Kidney (tissue), 14 donors: ENCODE measurements around the gene ADSS1. TPM values are rescaled to one million over a fixed set of nuclear protein-coding genes. Genes with fewer than 3 reads are reported as not detected.

ENCODE experiments used
- DNase-seq, 5 donors: peaks; one replicate each; pipeline ENCODE4 v3.0.0-alpha.2; 2013 to 2020
- FAIRE-seq: peaks from 2 replicates; lab custom pipeline; 2012; peaks lifted over from hg19 to GRCh38; lab: Jason Lieb, UNC
- H3K27ac ChIP-seq, 2 donors: one replicate each; pipeline ENCODE4 v1.7.0; 2013; ENCODE audit warnings: low read depth in 2 of 2, low read length in 2 of 2, inconsistent platforms in 1 of 2
- H3K27me3 ChIP-seq: one replicate; pipeline ENCODE4 v1.7.1; 2013; ENCODE audit warnings: low read length, inconsistent platforms; ENCODE audit not compliant: control insufficient read depth, insufficient read depth
- H3K36me3 ChIP-seq, 3 donors: one replicate each; pipeline versions ENCODE4 v1.7.0 to v1.7.1; 2013; ENCODE audit warnings: low read length in 3 of 3, control low read depth in 1 of 3, inconsistent platforms in 1 of 3; ENCODE audit not compliant: insufficient read depth in 3 of 3, control insufficient read depth in 2 of 3
- H3K4me1 ChIP-seq, 3 donors: one replicate each; pipeline versions ENCODE4 v1.7.0 to v1.7.1; 2013; ENCODE audit warnings: low read length in 3 of 3, inconsistent platforms in 1 of 3, low read depth in 1 of 3; ENCODE audit not compliant: control insufficient read depth in 2 of 3, insufficient read depth in 2 of 3
- H3K4me3 ChIP-seq, 3 donors: one replicate each; pipeline versions ENCODE4 v1.7.0 to v1.8.1; 2013; ENCODE audit warnings: low read length in 3 of 3, control low read depth in 1 of 3, inconsistent platforms in 1 of 3
- H3K9ac ChIP-seq, 3 donors: one replicate each; pipeline versions ENCODE4 v1.7.0 to v1.7.1; 2013; ENCODE audit warnings: low read length in 3 of 3, control low read depth in 1 of 3, inconsistent platforms in 1 of 3
- H3K9me3 ChIP-seq, 3 donors: one replicate each; pipeline versions ENCODE4 v1.7.0 to v1.7.1; 2013; ENCODE audit warnings: low read length in 3 of 3, control low read depth in 1 of 3, inconsistent platforms in 1 of 3; ENCODE audit not compliant: control insufficient read depth in 2 of 3, insufficient read depth in 1 of 3
- CTCF ChIP-seq: IDR thresholded peaks from 3 replicates; pipeline ENCODE4 v1.5.1; 2012; ENCODE audit warnings: mild to moderate bottlenecking, moderate library complexity, borderline replicate concordance; ENCODE audit not compliant: insufficient read depth; ENCODE audit errors: extremely low read depth
- intact Hi-C: fragments of 100-400 bp; cut with DNase I; formaldehyde crosslinking; loops from one replicate; pipeline ENCODE4 v1.11.1; 2022
- polyA plus RNA-seq: library from polyadenylated mRNA; stranded (reverse); fragments of 350-450 nt; fragmentation: Illumina TruSeq; extraction: RNeasy Lipid Tissue Mini Kit (QIAGEN cat#74804); gene quantifications from one replicate; pipeline ENCODE4 v1.2.3, GENCODE V29; 2014; ENCODE audit warnings: low read depth, low replicate concordance; ENCODE audit not compliant: insufficient read depth
- total RNA-seq: library from RNA; stranded (reverse); fragmentation: NEBNext Ultra II Directional; extraction: Animal tissue kit (Norgen Biotek cat#: 25700); gene quantifications from one replicate; pipeline ENCODE4 v1.2.1, GENCODE V29; 2021
- donor health status: control.
- donor health status: control.
- donor health status: control.
- donor health status: control.
- donor health status: control.
- donor health status: DM: yes; HTN: yes; CAD: no.
- donor health status: Normal renal cell carcinoma (clear cell type).

The ADSS1 gene
- total and polyA plus RNA-seq, 2 donors from 2014 or later = 7.5 to 16.5 TPM

DNA sequence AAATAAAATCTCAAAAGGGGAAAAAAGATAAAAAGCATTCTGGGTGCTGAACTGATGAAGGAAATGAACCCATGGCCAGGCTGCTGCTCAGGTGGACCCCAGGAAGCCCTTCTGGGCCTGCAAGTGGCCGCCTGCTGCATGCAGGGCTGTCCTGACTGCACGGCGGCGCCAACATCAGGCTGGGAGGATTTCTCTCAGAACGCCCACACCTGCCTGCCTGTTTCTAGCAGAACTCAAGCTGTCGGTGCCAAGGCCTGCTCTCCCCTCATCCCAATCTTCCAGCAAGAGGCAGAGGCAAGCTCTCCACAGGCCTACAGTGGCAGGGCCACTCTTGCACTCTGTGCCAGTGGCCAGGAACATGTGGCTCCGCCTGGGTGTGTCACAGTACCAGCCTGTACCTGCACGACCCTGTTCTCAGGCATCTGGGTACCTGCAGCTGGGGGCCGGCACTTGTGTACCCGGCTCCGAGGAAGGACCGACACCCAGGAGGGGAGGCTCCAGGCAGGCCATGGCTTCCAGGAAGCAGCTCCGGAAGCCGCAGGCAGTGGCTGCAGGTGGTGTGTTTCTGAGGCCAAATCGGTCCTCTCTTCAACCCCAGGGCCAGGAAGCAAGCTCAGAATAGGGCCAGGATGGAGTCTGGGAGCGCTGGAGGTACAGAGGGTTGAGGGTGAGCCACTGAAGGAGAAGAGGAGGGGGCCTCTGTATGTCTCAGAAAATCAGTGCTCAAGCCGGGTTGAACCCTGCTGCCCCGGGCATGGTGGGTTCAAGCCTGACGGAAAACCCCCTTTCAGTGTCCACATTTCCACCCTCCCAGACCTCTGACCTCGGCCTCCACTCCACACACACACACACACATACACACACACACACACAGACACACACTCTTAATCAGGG lies 37.2 kb upstream of the ADSS1 start:
- Histone ChIP-seq H3K4me3 (no peak overlapping the region), H3K27ac (peak overlapping the region; percentile 51 to 80), H3K27me3 (no peaks in the 10 kb centered on the region), H3K36me3 (no peaks in the 10 kb centered on the region), H3K9ac (no peak overlapping the region), H3K9me3 (no peaks in the 10 kb centered on the region), H3K4me1 (peaks cover 0 to 33% (median 22%) of the 10 kb centered on the region in 3 donors)
- DNase-seq = peak in 2 of 5 donors; percentile 58 to 84
- intact Hi-C loops = no loop called here
- no peak for TF ChIP-seq CTCF
- FAIRE-seq = no peak

DNA sequence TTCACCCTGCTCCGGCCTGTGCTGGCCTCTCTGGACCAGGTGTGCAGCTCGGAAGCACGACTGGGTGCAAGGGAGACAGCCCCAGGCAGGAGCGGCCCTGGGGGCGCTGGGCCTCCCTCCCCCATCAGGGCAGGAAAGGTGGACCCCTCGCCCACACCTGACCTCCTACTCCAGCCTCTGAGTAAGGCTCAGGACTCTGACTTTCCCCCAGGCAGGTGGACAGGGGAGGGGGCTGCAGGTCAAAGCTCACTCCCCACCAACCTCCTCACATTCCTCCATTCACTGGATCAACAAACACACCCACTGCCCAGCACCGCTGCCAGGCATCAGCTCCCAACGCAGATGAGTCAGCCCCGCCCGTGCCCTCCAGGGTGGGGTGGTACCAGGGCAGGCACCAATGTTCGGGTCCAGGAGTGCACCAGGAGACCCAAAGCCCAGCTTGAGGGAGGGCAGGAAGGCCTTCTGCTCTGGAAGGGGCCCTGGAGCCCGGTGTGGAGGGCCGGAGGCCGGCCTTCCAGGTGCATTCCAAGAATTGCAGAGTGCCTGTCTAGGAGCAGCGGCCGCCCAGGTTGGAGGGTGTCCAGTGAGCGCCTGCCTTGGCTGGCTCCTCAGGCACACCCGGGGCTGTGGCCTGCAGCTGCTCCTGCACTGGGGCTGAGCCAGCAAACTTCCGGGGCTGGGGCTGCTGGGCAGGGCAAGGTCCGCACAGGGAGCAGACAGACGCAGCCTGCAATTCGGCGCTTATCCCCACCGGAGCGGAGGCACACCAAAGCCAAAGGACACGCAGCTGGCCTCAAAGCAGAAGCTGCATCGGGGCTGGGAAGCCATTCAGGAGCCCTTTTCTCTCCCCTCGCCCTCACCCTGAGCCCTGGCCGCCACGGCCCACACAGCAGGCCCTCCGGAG lies 36.2 kb upstream of the ADSS1 start:
- H3K9me3 ChIP-seq = no peaks in the 10 kb centered on the region
- peak overlapping the region in 1 of 3 donors; percentile 84 for H3K9ac ChIP-seq
- TF ChIP-seq CTCF = no peak
- H3K36me3 ChIP-seq = no peaks in the 10 kb centered on the region
- no peaks in the 10 kb centered on the region for H3K27me3 ChIP-seq
- H3K4me3 ChIP-seq = peak overlapping the region in 1 of 3 donors; percentile 53
- no peak for FAIRE-seq
- DNase-seq = peak; percentile 65 to 95 (median 84)
- H3K27ac ChIP-seq = peak overlapping the region; percentile 51 to 83
- H3K4me1 ChIP-seq = peaks cover 0 to 28% (median 22%) of the 10 kb centered on the region in 3 donors
- intact Hi-C loops = no loop called here

DNA sequence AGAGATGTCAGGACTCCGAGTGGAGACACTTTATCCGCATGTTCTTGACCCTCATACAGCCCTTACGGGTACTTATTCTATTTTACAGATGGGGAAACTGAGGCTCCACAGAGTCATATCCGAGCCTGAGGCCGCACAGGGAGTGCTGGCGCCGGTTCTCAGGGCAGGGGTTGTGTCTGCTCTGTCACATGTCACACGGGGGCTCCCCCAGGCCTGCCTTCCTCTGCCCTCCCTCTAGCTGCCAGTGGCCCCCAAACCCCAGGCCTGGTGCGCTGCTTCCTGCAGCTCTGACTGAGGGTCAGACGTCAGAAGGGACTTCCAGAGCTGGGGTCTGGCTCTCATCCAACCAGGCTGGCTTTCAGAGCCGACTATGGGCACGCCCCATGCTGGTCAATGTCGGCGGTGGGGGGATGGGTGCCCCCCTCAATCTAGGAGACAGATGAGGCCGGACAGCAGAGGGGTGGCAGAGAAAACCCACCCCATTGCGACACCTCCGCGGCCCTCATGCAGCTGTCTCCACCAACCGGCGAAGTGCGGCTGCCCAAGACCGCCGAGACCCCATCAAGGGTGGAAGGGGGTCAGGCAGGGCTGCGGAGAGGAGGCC lies 35.4 kb upstream of the ADSS1 start:
- Histone ChIP-seq H3K4me3 (peak overlapping the region in 1 of 3 donors; percentile 53), H3K27ac (peak overlapping the region; percentile 39 to 83), H3K27me3 (no peaks in the 10 kb centered on the region), H3K9ac (peak overlapping the region in 1 of 3 donors; percentile 84), H3K36me3 (no peaks in the 10 kb centered on the region), H3K4me1 (peaks cover 0 to 28% (median 22%) of the 10 kb centered on the region in 3 donors), H3K9me3 (no peaks in the 10 kb centered on the region)
- no peak for FAIRE-seq
- intact Hi-C loops = no loop called here
- TF ChIP-seq CTCF = no peak
- DNase-seq = peak in 1 of 5 donors; percentile 84
